Hepatocyte (in vitro differentiated cells): ENCODE measurements around the gene BCL2. TPM values are rescaled to one million over a fixed set of nuclear protein-coding genes. Genes with fewer than 3 reads are reported as not detected.

Experiments used
- DNase-seq: peaks from one replicate; pipeline ENCODE4 v3.0.0-alpha.2; 2016; ENCODE audit warnings: low spot score
- H2AFZ ChIP-seq: fragments of 200-600 bp; sonication (generic); 2 replicates; pipeline ENCODE4 v1.6.0; 2016; ENCODE audit warnings: antibody characterized with exemption, mild to moderate bottlenecking
- H3K27ac ChIP-seq: fragments of 200-600 bp; sonication (generic); 2 replicates; pipeline ENCODE4 v1.5.1; 2016; ENCODE audit warnings: mild to moderate bottlenecking
- H3K27me3 ChIP-seq: fragments of 200-600 bp; sonication (generic); 2 replicates; pipeline ENCODE4 v1.6.1; 2016
- H3K36me3 ChIP-seq: fragments of 200-600 bp; sonication (generic); replicated peaks from 2 replicates; pipeline ENCODE4 v1.5.1; 2016; ENCODE audit warnings: low read depth; ENCODE audit not compliant: insufficient read depth
- H3K4me1 ChIP-seq: fragments of 200-600 bp; sonication (generic); 2 replicates; pipeline ENCODE4 v1.5.1; 2016; ENCODE audit warnings: mild to moderate bottlenecking, moderate library complexity; ENCODE audit not compliant: insufficient read depth
- H3K4me2 ChIP-seq: fragments of 200-600 bp; sonication (generic); 2 replicates; pipeline ENCODE4 v1.6.0; 2016
- H3K4me3 ChIP-seq: fragments of 200-600 bp; sonication (generic); 2 replicates; pipeline ENCODE4 v1.5.1; 2016; ENCODE audit warnings: mild to moderate bottlenecking
- H3K79me2 ChIP-seq: fragments of 200-600 bp; sonication (generic); 2 replicates; pipeline ENCODE4 v1.6.0; 2017; ENCODE audit warnings: mild to moderate bottlenecking
- H3K9me2 ChIP-seq: fragments of 200-600 bp; sonication (generic); replicated peaks from 2 replicates; pipeline ENCODE4 v1.6.0; 2017; ENCODE audit warnings: mild to moderate bottlenecking; ENCODE audit not compliant: insufficient read depth
- H3K9me3 ChIP-seq: fragments of 200-600 bp; sonication (generic); 2 replicates; pipeline ENCODE4 v1.5.1; 2016; ENCODE audit warnings: low read depth, mild to moderate bottlenecking
- H4K20me1 ChIP-seq: fragments of 200-600 bp; sonication (generic); 2 replicates; pipeline ENCODE4 v1.6.0; 2016; ENCODE audit warnings: mild to moderate bottlenecking; ENCODE audit not compliant: insufficient read depth, poor library complexity, severe bottlenecking
- EZH2 ChIP-seq: fragments of 200-600 bp; sonication (generic); IDR thresholded peaks from 2 replicates; pipeline ENCODE4 v1.6.1; 2016; ENCODE audit warnings: antibody characterized with exemption, mild to moderate bottlenecking, borderline replicate concordance
- EZH2phosphoT487 ChIP-seq: fragments of 200-600 bp; sonication (generic); IDR thresholded peaks from one replicate; pipeline ENCODE4 v1.6.1; 2018; ENCODE audit warnings: antibody characterized with exemption, mild to moderate bottlenecking, low read depth, moderate library complexity; ENCODE audit not compliant: unreplicated experiment, severe bottlenecking
- WGBS: methylation state at CpG from one replicate; pipeline ENCODE4 v1.1.6; 2016; ENCODE audit warnings: low lambda C conversion rate; ENCODE audit errors: missing lambda C conversion rate; 5-methylcytosine and 5-hydroxymethylcytosine counted together
- polyA plus RNA-seq: library from polyadenylated mRNA; unstranded; fragments of >200 nt; fragmentation: Nextera tagmentation; extraction: Ambion mirVana; gene quantifications from 2 replicates; pipeline ENCODE4 v1.2.1, GENCODE V29; 2016
- total RNA-seq: library from RNA; depleted of rRNA; stranded (reverse); fragments of >200 nt; gene quantifications from 2 replicates; pipeline ENCODE4 v1.2.3, GENCODE V29; 2014
- TF ChIP-seq, protein P1 (sequence below): fragments of 200-600 bp; sonication (generic); IDR thresholded peaks from 2 replicates; pipeline ENCODE4 v1.5.1; 2016; ENCODE audit warnings: antibody characterized with exemption, mild to moderate bottlenecking; ENCODE audit not compliant: poor library complexity

The BCL2 gene
- total and polyA plus RNA-seq, 2 experiments from 2014 or later = 1.0 to 11.4 TPM

DNA sequence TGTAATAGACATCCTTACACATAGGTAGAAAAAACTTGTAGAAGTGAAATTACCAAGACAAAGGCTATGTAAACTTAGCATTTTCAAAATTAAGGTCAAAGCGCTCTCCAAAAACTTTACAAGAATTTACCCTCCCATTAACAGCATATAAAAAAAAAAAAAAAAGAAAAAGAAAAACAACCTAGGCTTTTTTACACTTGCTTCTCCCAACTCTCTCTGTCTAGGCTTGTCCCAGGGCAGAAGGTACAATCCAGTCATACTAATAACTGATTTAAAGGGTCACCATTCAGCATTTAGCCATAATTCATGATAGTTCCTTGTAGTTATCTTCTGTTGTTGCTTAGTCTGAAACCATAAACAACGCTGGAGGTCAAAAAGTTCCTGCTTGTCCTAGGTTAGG is 130.5 kb downstream of the BCL2 start:
- H3K9me3 ChIP-seq = no peaks in the 10 kb centered on the region
- WGBS = 65% methylated on average over 2 of the region's 2 CpGs
- H2AFZ ChIP-seq = no peak overlapping the region
- H3K4me1 ChIP-seq = peaks cover 33% of the 10 kb centered on the region
- no peaks in the 10 kb centered on the region for H3K9me2 ChIP-seq
- H3K27ac ChIP-seq = no peak overlapping the region
- H3K4me2 ChIP-seq = no peak overlapping the region
- no peaks in the 10 kb centered on the region for H3K27me3 ChIP-seq
- no peak overlapping the region for H3K4me3 ChIP-seq
- H4K20me1 ChIP-seq = no peaks in the 10 kb centered on the region
- H3K36me3 ChIP-seq = no peaks in the 10 kb centered on the region
- H3K79me2 ChIP-seq = no peaks in the 10 kb centered on the region
- no peak for DNase-seq
- no peak for TF ChIP-seq EZH2phosphoT487
- TF ChIP-seq, protein P1, sequence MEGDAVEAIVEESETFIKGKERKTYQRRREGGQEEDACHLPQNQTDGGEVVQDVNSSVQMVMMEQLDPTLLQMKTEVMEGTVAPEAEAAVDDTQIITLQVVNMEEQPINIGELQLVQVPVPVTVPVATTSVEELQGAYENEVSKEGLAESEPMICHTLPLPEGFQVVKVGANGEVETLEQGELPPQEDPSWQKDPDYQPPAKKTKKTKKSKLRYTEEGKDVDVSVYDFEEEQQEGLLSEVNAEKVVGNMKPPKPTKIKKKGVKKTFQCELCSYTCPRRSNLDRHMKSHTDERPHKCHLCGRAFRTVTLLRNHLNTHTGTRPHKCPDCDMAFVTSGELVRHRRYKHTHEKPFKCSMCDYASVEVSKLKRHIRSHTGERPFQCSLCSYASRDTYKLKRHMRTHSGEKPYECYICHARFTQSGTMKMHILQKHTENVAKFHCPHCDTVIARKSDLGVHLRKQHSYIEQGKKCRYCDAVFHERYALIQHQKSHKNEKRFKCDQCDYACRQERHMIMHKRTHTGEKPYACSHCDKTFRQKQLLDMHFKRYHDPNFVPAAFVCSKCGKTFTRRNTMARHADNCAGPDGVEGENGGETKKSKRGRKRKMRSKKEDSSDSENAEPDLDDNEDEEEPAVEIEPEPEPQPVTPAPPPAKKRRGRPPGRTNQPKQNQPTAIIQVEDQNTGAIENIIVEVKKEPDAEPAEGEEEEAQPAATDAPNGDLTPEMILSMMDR = no peak
- no peak for TF ChIP-seq EZH2

DNA sequence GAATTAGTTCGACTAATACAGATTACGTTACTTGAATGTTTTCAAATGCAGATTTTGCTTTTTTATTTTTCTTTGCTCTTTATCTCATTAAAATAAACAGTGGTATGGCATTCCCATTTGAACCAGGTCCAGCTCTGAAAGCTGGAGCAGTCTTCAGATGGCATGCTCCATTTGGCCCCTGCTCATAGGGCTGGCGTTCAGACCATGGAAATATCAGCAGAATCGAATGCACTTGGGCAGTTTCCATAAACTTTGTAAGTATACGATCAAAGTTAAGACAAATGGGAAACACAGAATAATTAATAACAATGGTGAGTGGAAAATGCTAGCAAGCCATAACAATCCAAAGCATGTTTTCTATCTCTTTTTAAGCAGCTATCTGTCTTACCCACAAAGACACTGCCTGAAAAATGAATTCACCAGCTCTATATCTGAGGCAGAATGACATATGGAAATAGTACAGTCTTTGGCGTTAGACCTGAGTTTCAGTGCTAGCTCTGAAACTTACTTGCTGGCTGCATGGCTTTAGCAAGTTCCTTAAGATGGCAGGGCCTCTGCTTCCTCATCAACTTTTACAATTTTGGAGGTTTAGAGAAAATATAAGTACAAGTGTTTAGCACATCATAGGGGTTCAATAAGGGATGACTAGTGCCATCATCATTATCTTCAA is 131.6 kb downstream of the BCL2 start:
- TF ChIP-seq, protein P1 = no peak
- TF ChIP-seq EZH2phosphoT487 (no peak), EZH2 (no peak)
- Histone ChIP-seq H3K79me2 (no peaks in the 10 kb centered on the region), H3K4me1 (peaks cover 45% of the 10 kb centered on the region), H3K27ac (peak overlapping the region; percentile 59), H3K9me3 (no peaks in the 10 kb centered on the region), H4K20me1 (no peaks in the 10 kb centered on the region), H3K9me2 (no peaks in the 10 kb centered on the region), H3K36me3 (no peaks in the 10 kb centered on the region), H3K4me2 (no peak overlapping the region), H3K4me3 (no peak overlapping the region), H3K27me3 (no peaks in the 10 kb centered on the region), H2AFZ (no peak overlapping the region)
- WGBS = 65% methylated on average over 6 of the region's 6 CpGs
- no peak for DNase-seq

DNA sequence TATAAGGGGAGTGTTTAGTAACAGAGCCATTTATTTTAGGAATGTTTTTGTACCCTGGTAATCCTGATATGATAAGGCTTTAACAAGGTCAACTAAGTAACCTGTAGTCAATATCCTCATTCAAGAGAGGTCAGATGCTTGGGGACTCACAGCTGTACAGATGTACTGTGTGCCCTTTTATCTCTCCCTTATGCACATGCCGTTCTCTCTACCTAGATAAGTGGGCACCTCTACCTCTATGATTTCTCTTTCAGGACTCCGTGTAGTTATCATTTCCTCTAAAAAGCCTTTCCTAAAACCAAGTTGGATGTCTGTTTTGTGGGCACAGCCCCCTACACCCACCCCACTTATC is 132.4 kb downstream of the BCL2 start:
- H3K36me3 ChIP-seq = no peaks in the 10 kb centered on the region
- H3K4me1 ChIP-seq = peaks cover 52% of the 10 kb centered on the region
- no peak overlapping the region for H3K4me3 ChIP-seq
- TF ChIP-seq, protein P1 = no peak
- TF ChIP-seq EZH2 (no peak), EZH2phosphoT487 (no peak)
- no peaks in the 10 kb centered on the region for H3K79me2 ChIP-seq
- 61% methylated on average over 2 of the region's 2 CpGs for WGBS
- no peak overlapping the region for H2AFZ ChIP-seq
- DNase-seq = no peak
- H3K9me3 ChIP-seq = no peaks in the 10 kb centered on the region
- peak overlapping the region; percentile 59 for H3K27ac ChIP-seq
- no peaks in the 10 kb centered on the region for H3K9me2 ChIP-seq
- peak overlapping the region; percentile 26 for H3K4me2 ChIP-seq
- H4K20me1 ChIP-seq = no peaks in the 10 kb centered on the region
- no peaks in the 10 kb centered on the region for H3K27me3 ChIP-seq
